Measurements from ENCODE around the gene AP2S1.
"Not testable (repeated sequence)": the region's sequence is repeated elsewhere in the genome, so short reads cannot be mapped to it uniquely, and the experiment has no call there.

Gene AP2S1

DNA sequence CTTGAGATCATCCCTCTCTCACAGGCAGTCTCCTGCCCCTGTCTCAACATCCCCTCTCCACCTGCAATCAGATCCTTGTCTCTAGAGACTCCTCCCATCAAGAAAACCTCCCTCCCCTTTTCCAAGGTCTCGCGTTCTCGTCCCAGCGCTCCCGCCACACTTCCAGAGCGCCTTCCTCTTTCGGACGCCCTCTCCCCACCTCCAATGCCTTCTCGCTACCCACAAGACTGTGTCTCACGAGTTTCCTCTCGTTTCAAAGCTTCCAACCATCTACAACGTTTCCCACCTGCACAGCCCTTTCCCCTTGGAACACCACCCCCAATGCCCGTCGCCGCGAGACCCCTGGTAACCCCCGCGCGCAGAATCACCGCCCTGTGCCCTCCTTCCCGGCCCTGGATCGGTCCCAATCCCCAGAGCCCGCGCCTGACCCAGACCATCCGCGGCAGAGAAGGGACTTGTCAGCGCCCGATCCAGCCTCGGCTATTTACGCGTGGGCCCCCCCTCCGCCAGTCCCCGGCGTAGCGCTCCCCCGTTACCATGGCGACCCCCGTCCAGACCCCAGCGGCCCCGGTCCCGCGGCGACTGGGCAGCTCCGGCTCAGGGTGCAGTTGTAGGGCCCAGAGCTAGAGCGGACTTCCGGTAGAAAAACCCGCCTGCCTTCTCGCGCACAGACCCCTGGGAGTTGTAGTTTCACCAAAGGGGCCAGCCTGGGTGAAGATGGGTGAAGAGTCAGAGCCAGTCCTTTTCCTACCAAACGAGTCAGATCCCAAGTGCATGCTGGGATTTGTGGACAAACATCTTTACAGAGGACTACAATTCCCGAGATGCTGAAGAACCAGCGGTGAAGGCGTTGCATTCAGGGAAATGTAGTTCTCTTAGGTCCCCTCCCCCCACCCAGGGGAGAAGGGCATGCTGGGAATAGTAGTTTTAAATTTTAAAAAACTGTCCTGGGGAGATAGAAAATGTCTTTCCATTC is at the start of gene AP2S1:
Gene AP2S1, minus strand, starts transcription at position 619 of the 976 bp plus-strand sequence. Its CDS starts 80 bp downstream, at position 539.
- peak; percentile 96 for DNase-seq

DNA sequence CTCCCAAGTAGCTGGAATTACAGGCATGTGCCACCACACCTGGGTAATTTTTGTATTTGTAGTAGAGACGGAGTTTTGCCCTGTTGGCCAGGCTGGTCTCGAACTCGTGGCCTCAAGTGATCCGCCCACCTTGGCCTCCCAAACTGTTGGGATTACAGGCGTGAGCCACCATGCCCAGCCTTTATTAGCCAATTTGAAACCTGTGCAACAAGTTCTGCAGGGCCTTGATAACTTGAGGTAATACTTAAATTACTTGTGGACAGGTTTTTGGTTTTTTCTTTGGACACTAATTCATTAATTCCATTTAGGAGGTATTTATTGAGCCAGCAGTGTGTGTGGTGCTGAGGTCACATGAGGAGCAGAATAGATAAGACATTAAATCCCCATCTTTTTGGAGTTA is 49.7 kb upstream of the AP2S1 start:
- DNase-seq = no peak

DNA sequence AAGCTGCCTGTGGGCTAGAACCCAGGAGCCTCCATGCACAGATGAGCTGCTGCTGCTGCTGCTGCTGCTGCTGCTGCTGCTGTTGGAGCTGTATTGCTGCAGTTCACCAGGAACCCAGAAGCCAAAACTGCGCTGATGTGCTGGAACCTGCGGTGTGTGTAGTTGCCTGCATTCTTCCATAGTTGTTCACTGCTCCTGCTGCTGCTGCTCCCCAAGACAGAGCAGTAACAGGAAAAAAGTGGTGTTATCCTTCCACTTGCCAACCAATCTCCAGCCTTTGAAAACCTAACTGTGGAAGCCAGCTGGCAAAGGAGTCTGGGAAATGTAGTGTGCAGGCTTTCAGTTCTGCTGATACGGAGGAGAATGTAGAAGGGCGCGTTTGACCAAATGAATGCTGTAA is 48.1 kb upstream of the AP2S1 start:
- no peak for DNase-seq

DNA sequence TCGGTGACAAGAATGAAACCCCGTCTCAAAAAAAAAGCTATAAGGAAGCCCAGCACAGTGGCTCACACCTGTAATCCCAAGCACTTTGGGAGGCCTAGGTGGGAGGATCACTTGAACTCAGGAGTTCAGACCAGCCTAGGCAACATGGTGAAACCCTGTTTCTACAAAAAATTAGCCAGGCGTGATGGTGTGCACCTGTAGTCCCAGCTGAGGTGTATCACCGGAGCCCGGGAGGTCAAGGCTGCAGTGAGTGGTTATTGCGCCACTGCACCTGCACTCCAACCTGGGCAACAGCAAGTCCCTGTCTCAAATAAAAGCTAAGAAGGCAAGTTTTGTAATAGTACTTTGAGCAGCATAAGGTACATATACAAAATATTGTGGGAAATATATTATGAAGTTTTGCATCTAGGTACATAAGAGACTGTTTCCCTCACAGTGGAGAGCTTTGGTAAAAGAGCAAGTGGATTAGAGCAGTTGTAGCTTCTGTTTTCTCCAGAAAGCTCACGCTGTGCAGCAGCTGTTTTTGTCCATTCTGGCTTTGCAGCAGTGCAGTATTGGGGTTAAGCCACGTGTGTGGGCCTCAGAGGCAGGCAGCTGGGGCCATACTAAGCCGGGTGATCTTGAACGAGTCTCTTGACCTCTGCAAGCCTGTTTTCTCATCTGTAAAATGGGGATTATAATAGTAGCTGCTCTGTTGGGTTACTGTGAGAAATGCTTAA is 45.6 kb upstream of the AP2S1 start:
- DNase-seq = no peak

DNA sequence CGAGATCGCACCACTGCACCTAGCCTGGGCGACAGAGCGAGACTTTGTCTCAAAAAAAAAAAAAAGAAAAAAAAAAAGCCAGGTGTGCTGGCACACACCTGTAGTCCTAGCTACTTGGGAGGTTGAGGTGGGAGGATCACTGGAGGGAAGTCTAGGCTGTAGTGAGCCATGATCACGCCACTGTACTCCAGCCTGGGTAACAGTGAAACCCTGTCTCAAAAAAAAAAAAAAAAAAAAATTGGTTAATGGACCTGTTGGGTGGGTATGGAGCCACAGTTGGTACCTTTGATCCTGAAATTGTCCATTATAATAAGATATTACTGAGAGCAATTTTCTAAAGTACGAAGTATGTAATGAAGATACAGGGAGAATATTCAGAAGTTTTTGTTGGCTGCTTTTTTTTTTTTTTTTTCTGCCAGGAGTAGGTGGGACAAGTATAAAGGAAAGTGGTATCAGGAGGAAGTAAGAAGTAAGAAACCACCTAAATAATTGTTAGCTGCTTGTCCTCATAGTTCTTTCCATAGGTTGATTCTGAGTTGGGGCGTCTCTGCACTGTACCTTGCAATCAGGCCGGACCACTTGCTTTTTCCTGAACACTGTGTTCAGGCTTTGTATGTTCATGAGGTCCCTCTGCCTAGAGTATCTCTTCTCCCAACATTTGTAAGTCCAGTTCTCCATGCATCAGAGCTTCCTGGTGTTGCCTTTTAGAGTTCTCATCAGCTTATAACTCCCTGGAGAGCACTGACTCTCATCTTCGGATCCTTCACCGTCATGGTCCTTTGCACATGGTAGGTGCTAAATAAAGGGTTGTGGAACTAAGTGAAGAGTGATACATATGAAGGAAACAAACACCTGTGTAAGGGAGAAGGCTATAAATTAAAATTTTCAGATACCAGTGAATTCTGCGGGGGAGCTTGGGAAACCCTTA is 41.9 kb upstream of the AP2S1 start:
- no peak for DNase-seq

DNA sequence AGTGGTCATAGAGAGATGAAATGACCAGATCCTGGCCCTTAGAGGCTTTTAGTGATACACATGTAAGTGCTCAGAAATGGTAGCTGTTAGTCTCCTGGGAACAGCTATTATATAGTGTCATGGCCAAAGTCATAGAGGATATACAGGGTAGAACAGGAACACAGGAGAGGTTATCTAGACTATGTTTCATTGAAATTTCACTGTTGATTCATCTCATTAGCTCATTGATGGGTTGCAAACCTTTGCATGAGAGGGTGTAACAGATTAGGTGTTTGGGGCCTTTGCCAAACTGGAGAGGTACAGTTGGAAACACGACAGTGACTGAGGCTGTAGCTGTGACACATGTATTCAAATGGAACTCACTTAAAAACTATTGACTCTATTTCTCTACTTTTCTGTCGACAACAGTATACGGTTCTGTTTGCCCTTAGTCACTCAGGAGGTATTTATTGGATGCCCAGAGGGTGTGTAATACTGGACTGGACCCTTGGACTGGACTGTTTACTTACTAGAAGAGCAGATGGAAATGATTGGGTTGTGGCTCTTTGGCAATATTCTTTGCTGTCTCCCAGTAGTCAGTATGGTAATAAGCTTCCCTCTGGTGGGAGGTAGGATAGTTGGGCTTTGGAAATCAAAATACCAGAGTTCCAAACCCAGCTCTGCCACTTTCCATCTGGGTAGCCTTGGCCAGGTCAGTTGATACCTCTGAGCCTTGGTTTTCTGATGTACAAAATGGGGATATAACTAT is 40.0 kb upstream of the AP2S1 start:
- DNase-seq = no peak

DNA sequence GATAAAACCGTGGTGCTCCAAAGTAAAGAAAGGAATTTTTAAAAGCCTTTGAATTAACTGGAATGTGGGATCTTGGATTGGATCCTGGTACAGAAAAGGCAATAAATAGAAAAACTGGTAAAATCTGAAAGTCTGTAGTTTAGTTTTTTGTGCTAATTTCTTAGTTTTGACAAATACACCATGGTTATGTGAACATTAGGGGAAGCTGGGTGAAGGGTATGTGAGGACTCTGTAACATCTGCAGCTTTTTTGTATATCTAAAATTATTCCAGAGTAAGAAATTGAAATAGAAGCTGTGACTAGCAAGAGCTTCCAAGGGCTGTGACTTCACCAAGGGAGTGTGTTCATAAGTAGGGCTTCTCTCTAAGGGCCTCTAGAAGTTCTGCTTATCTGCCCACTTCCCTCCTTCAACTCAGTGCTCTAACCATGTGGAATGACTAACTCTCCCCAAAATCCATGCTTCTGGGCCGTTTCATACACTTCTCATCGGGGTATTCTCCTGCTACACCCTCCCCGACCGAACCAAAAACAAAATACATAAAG is 36.7 kb upstream of the AP2S1 start:
- DNase-seq = no peak

DNA sequence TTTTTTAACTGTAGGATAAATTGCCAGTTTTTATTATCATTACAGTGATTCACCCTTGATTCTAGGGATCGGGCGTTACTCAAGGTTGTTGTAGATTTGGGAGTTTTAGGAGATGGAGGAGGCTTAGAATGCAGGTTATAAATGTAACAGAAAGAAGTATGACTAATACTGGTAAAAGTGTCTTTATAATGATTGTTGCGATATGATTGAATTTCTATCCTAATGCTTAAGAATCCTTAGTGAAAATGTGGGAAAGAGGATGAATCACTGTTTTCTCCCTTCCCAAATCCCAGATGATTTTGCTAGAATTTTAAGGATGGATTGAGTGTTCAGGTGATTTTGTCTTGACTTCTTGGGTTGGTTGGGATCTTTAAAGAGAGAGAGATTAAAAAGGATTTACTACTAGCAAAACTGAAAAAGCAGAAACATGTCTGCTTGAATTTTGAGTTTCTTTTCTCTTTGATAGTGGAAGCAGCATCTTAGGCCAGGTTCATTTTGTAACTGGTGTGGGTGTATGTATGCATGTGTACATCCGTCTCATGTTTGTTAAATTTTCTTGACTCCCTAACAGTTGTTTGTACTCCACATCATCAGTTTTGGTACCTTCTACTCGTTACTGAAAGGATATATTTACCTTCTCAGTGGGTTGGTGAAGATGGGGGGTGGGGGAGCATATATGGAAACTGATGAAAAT is 36.0 kb upstream of the AP2S1 start:
- no peak for DNase-seq

DNA sequence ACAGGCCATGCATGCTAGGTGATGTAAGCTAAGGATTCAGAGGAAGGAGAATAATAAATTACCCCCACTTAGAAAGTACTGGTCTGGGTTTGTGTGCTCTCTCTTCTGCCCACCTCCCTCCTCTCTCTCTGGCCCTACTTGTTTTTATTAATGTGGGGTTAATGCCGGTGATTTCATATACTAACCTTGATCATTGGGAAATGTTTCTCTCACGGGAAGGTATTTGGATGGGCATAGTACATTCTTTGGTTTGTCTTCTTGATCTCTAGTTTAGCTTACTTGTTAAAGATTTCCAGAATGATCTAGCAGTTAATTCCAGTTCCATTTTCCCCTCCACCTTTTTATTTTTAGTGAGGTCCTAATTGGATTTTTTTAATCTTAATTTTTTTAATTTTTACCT is 34.8 kb upstream of the AP2S1 start:
- no peak for DNase-seq

DNA sequence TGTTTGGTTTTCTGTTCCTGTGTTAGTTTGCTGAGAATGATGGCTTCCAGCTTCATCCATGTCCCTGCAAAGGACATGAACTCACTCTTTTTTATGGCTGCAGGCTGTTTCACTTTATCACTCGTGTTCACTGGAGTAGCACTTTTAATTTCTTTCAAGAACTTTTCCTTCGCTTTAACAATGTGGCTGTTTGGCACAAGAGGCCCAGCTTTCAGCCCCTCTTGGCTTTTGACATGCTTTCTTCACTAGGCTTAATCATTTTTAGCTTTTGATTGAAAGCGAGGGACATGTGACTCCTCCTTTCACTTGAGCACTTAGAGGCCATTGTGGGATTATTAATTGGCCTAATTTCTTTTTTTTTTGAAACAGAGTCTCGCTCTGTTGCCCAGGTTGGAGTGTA is 32.1 kb upstream of the AP2S1 start:
- DNase-seq = not testable (repeated sequence)

DNA sequence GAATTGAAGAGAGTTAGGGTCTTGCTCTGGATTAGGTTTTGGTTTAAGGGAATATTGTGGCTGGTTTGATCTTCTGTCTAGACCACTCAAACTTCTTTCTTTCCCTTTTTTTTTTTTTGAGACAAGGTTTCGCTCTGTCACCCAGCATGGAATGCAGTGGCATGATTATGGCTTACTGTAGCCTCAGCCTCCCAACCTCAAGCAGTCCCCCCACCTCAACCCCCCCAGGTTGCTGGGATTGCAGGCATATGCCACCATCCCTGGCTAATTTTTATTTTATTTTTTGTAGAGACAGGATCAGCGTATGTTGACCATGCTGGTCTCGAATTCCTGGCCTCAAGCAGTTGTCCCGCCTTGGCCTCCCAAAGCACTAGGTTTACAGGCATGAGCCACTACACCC is 31.4 kb upstream of the AP2S1 start:
- no peak for DNase-seq

DNA sequence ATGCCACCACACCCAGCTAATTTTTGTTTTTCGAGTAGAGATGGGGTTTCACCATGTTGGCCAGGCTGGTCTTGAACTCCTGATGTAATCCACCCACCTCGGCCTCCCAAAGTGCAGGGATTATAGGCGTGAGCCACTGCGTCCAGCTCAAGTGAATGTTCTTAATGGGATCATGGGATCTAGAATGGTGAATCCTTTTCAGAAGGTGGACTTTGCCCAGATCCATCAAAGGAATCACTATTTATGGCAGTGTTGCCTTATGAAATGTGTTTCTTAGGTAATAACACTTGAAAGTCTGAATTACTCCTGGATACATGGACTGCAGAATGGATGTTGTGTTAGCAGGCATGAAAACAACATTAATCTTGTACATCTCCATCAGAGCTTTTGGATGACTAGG is 30.4 kb upstream of the AP2S1 start:
- no peak for DNase-seq

DNA sequence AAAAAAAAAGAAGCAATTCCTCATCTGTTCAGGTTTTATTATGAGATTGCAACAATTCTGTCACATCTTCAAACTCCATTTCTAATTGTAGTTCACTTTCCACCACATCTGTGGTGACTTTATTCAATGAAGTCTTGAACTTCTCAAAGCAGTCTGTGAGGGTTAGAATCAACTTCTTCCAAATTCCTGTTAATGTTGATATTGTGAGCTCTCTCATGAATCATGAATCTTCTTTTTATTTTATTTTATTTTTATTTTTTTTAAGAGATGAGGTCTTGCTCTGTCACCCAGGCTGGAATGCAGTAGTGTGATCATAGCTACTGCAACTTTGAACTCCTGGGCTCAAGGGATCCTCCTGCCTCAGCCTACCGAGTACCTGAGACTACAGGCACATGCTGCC is 29.8 kb upstream of the AP2S1 start:
- DNase-seq = no peak

DNA sequence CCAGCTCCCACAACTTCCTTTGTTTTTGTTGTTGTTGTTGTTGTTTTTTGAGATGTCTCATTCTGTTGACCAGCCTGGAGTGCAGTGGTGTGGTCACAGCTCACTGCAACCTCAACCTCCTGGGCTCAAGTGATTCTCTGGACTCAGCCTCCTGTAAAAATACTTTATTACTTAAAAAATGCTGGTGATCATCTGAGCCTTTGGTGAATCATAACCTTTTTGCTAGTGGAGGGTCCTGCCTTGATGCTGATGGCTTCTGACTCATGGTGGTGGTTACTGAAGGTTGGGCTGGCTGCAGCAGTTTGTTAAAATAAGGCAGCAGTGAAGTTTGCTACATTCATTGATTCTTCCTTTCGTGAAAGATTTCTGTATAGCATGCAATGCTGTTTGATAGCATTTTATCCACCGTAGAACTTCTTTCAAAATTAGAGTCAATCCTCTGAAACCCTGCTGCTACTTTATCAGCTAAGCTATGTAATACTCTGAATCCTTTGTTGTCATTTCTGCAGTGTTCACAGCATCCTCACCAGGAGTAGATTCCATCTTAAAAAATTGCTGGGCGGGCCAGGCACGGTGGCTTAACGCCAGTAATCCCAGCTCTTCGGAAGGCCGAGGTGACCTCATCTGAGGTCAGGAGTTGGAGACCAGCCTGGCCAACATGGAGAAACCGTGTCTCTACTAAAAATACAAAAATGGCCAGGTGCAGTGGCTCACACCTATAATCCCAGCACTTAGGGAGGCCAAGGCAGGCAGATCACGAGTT is 28.1 kb upstream of the AP2S1 start:
- DNase-seq = no peak

DNA sequence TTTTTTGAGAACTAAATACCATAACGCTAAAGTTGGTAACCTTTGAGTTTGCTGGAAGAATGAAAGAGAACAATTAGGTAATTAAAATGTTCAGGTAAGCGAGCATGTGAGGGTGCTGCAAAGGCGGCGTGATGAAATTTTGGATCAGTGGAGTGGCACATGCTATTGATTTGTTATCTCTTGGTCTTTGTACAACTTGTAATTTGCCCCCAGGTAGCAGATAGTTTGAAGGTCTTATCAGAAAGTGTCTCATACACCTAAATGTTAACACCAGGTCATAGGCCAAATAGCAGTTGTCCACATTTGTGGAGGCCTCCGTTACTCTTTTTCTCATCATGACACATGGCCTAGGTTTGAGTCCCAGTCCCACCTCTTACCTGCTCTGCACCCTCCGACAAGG is 25.0 kb upstream of the AP2S1 start:
- DNase-seq = no peak

DNA sequence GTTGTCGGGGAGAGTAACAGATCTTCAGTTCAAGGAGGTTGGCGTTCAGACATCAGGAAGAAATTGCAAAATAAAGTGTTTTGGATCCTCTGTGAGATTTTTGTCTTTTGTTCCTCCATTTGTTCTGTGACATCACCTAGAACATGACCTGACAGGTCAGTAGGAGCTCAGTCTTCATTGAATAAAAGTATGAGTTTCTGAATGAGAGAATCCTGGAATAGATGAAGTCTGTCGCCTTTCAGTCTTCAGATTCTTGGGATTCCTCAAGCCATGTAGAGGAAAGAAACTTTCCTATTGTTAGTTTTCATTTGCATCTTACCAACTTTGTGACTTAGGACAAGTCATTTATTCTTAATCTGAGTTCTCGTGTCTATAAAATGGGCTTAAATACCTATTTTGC is 24.6 kb upstream of the AP2S1 start:
- no peak for DNase-seq

DNA sequence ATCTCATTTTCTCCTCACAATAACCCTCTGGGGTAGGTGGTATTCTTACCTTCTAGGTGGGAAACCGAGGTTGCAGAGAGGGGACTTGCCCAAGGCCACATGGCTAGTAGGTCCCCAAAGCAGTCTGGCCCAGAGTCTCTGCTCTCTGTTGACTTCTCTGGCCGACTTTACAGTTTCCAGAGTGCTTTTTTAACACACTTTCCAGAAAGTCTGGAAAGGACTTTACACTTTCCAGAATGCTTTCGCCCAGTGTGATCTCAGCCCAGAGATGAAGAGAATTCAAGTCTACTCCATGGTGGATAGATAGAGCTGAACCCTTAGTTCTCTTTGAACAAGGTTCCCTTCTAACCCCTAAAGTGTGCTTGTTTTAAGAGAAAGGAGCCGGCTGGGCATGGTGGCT is 22.3 kb upstream of the AP2S1 start:
- no peak for DNase-seq

DNA sequence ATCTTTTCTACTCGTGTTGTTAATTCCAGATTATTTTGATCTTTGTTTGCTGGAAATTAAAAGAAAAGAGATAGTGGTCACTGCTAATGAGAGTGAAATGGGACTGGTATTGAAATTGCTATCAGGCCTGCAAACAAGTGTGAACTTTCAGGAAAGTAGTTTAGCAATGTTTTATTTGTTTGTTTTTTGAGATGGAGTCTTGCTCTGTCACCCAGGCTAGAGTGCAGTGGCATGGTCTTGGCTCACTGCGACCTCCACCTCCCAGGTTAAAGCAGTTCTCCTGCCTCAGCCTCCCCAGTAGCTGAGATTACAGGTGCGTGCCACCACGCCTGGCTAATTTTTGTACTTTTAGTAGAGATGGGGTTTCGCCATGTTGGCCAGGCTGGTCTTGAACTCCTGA is 20.5 kb upstream of the AP2S1 start:
- DNase-seq = not testable (repeated sequence)

DNA sequence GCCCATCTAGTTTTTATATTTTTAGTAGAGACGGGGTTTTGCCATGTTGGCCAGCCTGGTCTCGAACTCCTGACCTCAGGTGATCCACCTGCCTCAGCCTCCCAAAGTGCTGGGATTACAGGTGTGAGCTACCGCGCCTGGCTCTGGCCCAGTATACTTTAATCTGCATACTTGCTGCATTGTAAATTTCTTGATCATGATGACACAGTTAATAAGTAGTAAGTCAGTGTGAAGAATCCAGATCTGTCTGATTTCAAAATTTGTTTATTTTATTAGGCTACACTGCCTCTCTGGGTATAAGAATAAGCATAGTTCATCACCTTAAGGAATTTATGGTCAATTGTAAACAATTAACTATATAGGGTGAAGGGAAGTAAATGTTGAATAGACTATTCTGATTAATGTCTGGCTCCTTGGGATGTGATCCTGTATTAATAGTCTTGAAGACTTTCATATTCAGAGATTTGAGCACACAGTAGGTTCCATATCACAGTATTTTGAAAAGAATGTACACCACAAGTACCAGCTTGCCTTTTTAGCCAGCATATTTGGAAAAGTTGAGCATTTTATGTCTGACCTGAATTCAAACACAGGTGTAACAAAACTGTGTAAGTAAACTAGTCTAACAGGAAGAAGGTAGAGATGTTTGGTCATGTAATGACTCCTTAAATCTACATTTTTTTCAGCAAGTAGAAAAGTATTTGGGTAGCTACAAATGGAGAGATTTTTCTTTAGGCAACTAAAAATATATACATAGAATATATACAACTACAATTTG is 17.6 kb upstream of the AP2S1 start:
- DNase-seq = no peak

DNA sequence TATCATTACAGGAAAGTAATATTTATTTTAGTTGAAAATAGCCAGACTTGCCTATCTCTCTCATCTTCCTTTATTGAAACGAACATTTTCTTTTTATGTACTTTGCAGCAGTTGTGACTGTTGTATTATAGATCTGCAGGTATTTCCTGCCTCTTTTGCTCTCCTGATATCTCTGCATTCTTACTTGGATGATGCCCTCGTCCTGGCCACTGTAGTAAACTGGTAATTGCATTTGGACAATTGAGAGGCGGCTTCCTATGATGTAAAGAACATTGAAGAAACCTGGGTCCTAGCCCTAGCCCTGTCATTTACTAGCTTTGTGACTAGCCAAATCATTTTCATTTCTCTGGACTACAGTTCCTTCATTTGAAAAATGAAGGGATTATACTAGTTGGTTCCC is 16.5 kb upstream of the AP2S1 start:
- DNase-seq = no peak
